ENCODE measurements around the gene WFS1.

The WFS1 gene

DNA sequence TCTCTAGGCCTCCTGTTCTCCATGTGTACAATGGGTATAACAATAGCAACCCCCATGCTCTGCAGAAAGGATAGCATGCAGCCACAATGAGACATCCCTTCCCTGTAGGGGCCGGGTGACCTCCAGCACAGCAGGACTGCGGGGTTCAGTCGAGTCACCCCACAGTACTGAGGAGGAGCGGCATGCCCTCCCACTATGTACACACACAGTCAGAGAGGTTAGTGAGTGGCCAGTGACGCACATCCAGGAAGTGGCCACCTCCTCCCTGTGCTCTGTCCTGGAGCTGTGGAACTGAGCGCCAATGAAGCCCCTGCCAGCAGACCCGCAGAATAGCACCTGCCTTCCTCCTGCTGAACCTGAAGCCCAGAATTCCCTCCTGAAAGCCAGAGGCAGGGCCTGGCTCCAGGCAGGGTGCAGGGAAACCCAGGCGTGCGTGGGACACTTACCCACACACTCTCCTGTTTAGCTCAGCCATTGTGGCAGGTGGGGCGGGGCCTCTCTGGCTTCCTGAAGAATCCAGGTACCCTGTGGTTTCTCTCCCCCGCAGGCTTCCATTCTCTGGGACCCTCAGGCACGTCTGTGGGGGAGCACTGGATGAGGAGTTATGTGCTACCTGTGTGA is 50.0 kb downstream of the WFS1 start:
- Mint-ChIP-seq H3K36me3 (ENCODE audit: low read depth) (no peaks in the 10 kb centered on the region), H3K27me3 (ENCODE audit: low read depth, poor library complexity) (peaks cover 19% of the 10 kb centered on the region), H3K9me3 (no peaks in the 10 kb centered on the region), H3K4me3 (no peak overlapping the region), H3K27ac (no peak overlapping the region), H3K4me1 (peaks cover 16% of the 10 kb centered on the region)
- DNase-seq = no peak
- TF ChIP-seq, protein P1, sequence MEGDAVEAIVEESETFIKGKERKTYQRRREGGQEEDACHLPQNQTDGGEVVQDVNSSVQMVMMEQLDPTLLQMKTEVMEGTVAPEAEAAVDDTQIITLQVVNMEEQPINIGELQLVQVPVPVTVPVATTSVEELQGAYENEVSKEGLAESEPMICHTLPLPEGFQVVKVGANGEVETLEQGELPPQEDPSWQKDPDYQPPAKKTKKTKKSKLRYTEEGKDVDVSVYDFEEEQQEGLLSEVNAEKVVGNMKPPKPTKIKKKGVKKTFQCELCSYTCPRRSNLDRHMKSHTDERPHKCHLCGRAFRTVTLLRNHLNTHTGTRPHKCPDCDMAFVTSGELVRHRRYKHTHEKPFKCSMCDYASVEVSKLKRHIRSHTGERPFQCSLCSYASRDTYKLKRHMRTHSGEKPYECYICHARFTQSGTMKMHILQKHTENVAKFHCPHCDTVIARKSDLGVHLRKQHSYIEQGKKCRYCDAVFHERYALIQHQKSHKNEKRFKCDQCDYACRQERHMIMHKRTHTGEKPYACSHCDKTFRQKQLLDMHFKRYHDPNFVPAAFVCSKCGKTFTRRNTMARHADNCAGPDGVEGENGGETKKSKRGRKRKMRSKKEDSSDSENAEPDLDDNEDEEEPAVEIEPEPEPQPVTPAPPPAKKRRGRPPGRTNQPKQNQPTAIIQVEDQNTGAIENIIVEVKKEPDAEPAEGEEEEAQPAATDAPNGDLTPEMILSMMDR (IDR thresholded peaks at IDR 0.05) = no peak

DNA sequence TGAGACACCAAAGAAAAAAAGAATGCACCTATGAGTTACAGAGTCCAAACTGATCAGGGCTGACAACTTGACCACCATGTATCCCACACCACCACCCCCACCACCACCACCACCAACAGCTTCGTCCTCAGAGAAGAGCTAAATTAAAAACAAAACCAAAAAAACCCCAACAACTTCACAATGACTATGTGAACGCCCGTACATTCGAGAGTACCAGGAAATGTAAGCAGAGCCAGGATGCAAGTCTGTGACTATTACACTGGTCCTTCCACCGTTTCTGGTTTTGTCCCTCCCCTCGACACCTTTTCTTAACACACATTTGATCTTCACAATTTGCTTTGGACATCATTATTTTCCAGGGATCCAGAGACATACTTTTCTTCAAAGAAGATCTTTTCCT is 51.0 kb downstream of the WFS1 start:
- H3K27me3 Mint-ChIP-seq (ENCODE audit: low read depth, poor library complexity) = peaks cover 18% of the 10 kb centered on the region
- DNase-seq = no peak
- H3K9me3 Mint-ChIP-seq = no peaks in the 10 kb centered on the region
- no peaks in the 10 kb centered on the region for H3K36me3 Mint-ChIP-seq (ENCODE audit: low read depth)
- H3K4me1 Mint-ChIP-seq = peaks cover 21% of the 10 kb centered on the region
- no peak overlapping the region for H3K4me3 Mint-ChIP-seq
- TF ChIP-seq, protein P1 (IDR thresholded peaks at IDR 0.05) = no peak
- H3K27ac Mint-ChIP-seq = no peak overlapping the region

DNA sequence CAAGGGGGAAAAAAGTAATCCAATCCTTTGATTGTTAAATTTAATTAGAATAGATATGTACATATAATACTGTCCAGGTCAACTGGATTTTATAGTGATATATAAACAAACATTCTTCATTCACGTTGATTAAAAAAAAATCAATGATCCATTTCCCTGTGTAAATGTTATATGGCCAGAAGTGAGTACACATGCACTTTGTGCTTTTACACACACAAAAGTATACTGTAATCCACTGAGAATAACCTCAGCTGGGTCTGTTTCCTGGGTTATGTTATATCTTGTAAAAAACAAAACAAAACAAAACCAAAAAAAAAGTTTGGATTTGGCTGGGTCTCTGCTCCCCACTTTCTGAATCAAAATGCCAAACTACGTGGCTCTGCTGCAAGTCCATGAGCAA is 51.7 kb downstream of the WFS1 start:
- H3K36me3 Mint-ChIP-seq (ENCODE audit: low read depth) = no peaks in the 10 kb centered on the region
- TF ChIP-seq, protein P1 (IDR thresholded peaks at IDR 0.05) = no peak
- H3K4me3 Mint-ChIP-seq = no peak overlapping the region
- no peak for DNase-seq
- H3K9me3 Mint-ChIP-seq = no peaks in the 10 kb centered on the region
- H3K27ac Mint-ChIP-seq = no peak overlapping the region
- H3K27me3 Mint-ChIP-seq (ENCODE audit: low read depth, poor library complexity) = peaks cover 18% of the 10 kb centered on the region
- peaks cover 21% of the 10 kb centered on the region for H3K4me1 Mint-ChIP-seq

DNA sequence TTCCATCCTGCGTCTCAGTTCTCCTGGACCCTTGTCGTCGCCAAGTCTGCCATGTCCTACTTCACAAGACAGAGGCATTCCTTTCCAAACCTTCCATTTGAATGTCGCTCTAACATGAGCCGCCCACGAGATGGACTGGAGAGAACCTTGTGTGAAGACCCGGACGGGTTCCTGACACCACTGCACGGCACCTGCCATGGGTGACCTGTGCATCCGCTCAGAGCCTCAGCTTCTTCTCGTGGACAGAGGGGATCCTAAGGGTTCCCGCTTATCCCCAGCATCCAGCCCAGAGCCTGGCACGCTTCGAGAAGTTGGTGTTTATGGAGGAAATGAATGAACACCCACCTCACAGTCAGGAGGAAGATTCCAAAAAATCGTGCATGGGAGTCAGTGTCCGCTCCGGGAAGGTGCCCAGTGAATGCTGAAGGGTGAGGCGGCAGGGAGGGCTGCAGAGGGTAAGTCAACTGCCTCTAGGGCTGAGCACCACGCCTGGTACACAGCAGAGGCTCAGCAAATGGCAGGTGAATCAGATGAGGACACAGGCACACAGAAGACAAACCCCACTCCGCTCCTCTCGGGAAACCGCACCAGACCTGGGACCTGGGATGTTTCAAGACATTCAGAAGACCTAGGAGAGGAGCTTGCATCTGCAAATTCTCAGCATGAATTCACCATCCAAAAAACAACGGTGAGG is 52.6 kb downstream of the WFS1 start:
- TF ChIP-seq, protein P1 (IDR thresholded peaks at IDR 0.05) = no peak
- H3K27me3 Mint-ChIP-seq (ENCODE audit: low read depth, poor library complexity) = peaks cover 18% of the 10 kb centered on the region
- peaks cover 21% of the 10 kb centered on the region for H3K4me1 Mint-ChIP-seq
- DNase-seq = no peak
- no peaks in the 10 kb centered on the region for H3K9me3 Mint-ChIP-seq
- H3K27ac Mint-ChIP-seq = no peak overlapping the region
- no peak overlapping the region for H3K4me3 Mint-ChIP-seq
- H3K36me3 Mint-ChIP-seq (ENCODE audit: low read depth) = no peaks in the 10 kb centered on the region

DNA sequence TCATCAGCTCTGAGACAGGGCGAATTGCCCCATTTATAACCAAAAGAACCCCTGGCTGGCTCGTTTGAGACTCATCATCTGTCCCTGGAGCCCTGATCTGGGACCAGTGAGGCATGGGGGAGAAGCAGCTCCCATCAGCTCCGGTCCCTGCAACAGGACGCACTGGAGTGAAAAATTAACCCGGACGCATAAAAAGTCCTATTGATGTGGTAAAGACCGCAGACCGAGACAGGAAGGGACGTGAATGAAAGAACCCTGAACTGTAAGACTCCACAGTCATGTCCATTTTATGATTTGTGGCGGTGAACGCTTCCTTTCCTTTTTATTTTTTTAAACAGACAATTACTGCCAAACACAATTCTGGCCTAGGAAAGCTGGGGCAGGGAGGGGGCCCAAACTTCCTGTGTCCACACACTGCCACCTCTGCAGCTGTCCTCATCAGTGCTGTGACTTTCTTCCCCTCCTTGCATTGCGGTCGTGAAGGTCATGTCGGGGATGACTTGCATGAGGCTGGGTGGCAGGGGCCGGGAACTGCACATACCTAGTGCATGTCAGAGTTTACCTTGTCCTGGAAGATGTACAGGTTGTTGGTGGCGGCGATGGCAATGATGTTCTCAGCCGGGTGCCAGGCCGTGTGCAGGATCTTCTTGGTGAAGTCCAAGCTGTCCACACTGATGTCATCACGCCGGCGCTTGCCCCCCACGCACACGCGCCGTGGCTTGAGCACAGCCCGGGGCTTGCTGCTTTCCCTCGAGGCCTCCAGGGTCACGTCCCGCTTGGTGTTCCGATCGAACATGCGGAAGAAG is 53.3 kb downstream of the WFS1 start:
- no peaks in the 10 kb centered on the region for H3K9me3 Mint-ChIP-seq
- peaks cover 19% of the 10 kb centered on the region for H3K27me3 Mint-ChIP-seq (ENCODE audit: low read depth, poor library complexity)
- no peak for DNase-seq
- no peak overlapping the region for H3K4me3 Mint-ChIP-seq
- H3K36me3 Mint-ChIP-seq (ENCODE audit: low read depth) = no peaks in the 10 kb centered on the region
- no peak overlapping the region for H3K27ac Mint-ChIP-seq
- TF ChIP-seq, protein P1 (IDR thresholded peaks at IDR 0.05) = no peak
- H3K4me1 Mint-ChIP-seq = peaks cover 16% of the 10 kb centered on the region
